ENCODE results near the gene C10orf67. TPM values are rescaled to one million over a fixed set of nuclear protein-coding genes. Genes with fewer than 3 reads are reported as not detected.

Gene C10orf67
- total RNA-seq, 1 donor from 2014 or later, result not detected

DNA sequence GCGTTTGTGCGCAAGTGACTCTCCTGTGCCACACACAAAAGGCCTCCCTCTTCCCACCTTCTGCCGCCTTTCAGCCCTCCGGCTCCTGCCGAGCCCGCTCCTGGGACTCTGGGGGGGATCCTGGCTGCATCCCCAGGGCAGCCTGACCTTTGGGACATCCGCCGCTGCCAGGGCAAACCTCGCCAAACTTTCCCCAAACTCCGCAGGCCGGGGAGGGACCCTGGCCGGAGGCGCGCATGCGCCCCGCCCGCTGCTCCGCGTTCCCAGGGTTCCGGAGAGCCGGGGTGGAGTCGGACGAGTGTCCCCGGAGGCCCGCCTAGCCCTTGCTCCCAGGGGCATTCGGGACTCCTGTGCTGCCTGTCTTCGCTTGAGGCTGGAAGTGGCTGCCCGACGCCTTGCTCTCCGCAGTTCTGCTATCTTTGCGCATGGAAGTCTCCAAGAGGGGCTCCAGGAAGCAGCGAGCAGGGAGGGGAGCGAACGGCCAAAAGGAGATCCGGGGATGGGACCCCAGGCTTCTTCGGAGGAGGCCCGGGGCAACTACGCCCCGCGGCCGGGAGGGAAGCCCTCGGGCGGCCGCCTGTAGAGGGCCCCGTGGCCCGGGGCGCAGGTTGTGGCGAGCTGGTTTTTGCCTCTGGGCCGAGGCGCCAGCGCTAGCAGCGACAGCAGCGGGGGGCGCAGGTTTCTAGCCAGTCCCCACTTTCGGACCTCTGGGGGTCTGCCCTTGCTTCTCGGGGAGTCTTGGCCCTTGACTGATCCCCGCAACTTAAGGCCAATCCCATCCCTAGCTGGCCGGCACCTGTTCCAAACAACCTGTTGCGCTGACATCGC, 145.4 kb downstream of the C10orf67 start:
- no peak overlapping the region for H3K4me3 Mint-ChIP-seq (ENCODE audit: unreplicated experiment)
- no peak for DNase-seq (ENCODE audit: extremely low spot score, unreplicated experiment)
- H3K36me3 Mint-ChIP-seq (ENCODE audit: unreplicated experiment), result no peaks in the 10 kb centered on the region
- TF ChIP-seq, protein P1, sequence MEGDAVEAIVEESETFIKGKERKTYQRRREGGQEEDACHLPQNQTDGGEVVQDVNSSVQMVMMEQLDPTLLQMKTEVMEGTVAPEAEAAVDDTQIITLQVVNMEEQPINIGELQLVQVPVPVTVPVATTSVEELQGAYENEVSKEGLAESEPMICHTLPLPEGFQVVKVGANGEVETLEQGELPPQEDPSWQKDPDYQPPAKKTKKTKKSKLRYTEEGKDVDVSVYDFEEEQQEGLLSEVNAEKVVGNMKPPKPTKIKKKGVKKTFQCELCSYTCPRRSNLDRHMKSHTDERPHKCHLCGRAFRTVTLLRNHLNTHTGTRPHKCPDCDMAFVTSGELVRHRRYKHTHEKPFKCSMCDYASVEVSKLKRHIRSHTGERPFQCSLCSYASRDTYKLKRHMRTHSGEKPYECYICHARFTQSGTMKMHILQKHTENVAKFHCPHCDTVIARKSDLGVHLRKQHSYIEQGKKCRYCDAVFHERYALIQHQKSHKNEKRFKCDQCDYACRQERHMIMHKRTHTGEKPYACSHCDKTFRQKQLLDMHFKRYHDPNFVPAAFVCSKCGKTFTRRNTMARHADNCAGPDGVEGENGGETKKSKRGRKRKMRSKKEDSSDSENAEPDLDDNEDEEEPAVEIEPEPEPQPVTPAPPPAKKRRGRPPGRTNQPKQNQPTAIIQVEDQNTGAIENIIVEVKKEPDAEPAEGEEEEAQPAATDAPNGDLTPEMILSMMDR (IDR thresholded peaks at IDR 0.05), result no peak
- H3K9me3 Mint-ChIP-seq (ENCODE audit: unreplicated experiment), result no peaks in the 10 kb centered on the region
- no peaks in the 10 kb centered on the region for H3K4me1 Mint-ChIP-seq (ENCODE audit: unreplicated experiment)
- H3K27me3 Mint-ChIP-seq (ENCODE audit: unreplicated experiment), result peaks cover 54% of the 10 kb centered on the region
- H3K27ac Mint-ChIP-seq (ENCODE audit: unreplicated experiment), result no peak overlapping the region

DNA sequence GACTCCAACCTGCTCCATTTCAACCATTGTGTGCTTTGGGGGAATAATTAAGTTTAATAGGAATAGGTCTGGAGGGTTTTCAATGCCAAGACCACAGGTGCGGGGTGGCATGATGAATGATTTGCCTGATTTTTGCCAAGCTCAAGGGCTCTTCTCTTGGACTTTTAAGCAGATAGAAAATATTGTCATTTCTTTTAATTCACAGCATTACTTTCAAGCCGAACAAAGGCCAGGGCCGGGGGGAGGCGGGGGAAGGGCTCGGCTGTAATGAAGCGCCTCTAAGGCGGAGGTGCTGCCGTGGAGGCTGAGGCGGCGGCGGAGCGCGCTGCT, 146.0 kb downstream of the C10orf67 start:
- peaks cover 2% of the 10 kb centered on the region for H3K4me1 Mint-ChIP-seq (ENCODE audit: unreplicated experiment)
- no peak overlapping the region for H3K27ac Mint-ChIP-seq (ENCODE audit: unreplicated experiment)
- H3K4me3 Mint-ChIP-seq (ENCODE audit: unreplicated experiment), result no peak overlapping the region
- DNase-seq (ENCODE audit: extremely low spot score, unreplicated experiment), result no peak
- TF ChIP-seq, protein P1 (IDR thresholded peaks at IDR 0.05), result no peak
- no peaks in the 10 kb centered on the region for H3K9me3 Mint-ChIP-seq (ENCODE audit: unreplicated experiment)
- H3K36me3 Mint-ChIP-seq (ENCODE audit: unreplicated experiment), result no peaks in the 10 kb centered on the region
- H3K27me3 Mint-ChIP-seq (ENCODE audit: unreplicated experiment), result peaks cover 56% of the 10 kb centered on the region

DNA sequence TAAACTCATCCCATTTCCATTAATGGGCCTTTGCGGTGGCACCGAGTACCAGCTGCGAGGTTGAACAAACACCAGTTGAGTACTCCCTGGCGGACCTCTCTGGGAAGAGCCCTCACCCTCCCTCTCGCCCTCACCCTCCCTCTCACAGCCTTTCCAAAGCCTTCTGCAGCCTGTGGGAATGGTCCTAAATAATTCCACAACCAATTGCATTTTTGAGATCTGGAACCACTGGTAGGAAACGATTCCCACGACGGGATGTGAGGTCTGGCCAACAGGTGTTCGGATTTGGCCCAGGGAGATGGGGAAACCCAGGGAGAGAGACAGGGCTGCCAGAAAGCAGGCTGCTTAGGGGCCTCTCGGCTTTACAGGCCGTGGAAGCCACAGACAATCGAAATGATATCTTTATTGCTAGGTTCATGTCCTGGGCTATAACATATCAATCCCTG, 147.2 kb downstream of the C10orf67 start:
- Mint-ChIP-seq H3K4me1 (ENCODE audit: unreplicated experiment) (peaks cover 2% of the 10 kb centered on the region), H3K9me3 (ENCODE audit: unreplicated experiment) (no peaks in the 10 kb centered on the region), H3K27ac (ENCODE audit: unreplicated experiment) (no peak overlapping the region), H3K4me3 (ENCODE audit: unreplicated experiment) (no peak overlapping the region), H3K27me3 (ENCODE audit: unreplicated experiment) (peaks cover 60% of the 10 kb centered on the region), H3K36me3 (ENCODE audit: unreplicated experiment) (no peaks in the 10 kb centered on the region)
- TF ChIP-seq, protein P1 (IDR thresholded peaks at IDR 0.05), result no peak
- DNase-seq (ENCODE audit: extremely low spot score, unreplicated experiment), result no peak

DNA sequence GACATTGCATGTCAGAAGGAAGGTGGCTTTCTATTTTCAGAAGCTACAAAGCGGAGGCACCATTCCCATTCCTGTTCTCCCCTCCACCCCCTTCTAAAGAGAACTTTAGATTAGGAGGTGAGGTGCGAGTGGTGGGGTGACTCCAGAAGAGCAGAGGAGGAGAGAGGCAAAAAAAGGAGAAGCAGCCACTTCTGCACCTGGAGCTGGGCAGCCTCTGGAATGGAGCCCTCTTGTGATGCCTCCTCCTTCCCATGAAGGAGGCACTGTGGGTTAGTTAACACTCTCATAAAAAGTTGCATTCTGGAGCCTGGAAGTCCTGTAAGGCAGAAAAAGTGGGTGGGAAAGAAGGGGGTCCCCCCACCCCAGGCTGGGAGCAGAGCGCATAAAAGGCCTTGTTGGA, 147.7 kb downstream of the C10orf67 start:
- TF ChIP-seq, protein P1 (IDR thresholded peaks at IDR 0.05), result no peak
- Mint-ChIP-seq H3K27me3 (ENCODE audit: unreplicated experiment) (peaks cover 62% of the 10 kb centered on the region), H3K36me3 (ENCODE audit: unreplicated experiment) (no peaks in the 10 kb centered on the region), H3K27ac (ENCODE audit: unreplicated experiment) (no peak overlapping the region), H3K4me3 (ENCODE audit: unreplicated experiment) (no peak overlapping the region), H3K9me3 (ENCODE audit: unreplicated experiment) (no peaks in the 10 kb centered on the region), H3K4me1 (ENCODE audit: unreplicated experiment) (peaks cover 2% of the 10 kb centered on the region)
- DNase-seq (ENCODE audit: extremely low spot score, unreplicated experiment), result no peak

DNA sequence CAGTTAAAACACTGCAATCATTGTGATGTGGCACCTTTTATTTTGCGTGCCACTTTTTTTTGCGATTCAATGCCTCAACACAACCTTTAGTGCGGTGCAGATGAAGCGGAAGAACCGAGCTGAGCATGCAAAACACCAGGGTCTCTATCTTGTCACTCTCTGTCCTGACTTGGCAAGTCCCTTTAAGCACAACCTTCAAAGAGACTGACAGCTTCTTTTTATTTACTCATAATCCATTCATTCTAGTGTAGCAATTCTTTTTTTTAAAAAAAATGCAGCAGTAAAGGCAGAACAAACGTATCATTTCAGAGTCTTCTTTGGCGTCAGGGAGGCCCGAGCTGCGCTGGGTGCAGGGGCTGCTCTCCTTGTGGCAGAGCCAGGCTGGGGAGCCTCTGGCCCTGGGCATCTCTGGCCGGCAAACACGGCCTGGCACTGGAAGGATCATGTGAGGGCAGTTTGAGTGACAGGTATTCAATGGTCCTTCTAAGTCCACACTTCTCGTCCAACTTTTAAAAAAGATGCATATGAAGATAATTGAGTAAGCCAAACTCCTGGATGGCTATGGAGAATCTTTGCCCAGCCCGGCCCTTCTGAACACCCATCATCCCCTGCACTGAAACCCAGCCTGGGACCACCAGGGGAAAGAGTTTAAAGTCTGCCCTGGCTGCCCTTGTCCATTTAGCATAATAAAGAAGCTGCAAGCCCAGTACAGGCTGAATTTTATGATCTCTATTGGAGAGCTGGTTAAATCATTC, 148.6 kb downstream of the C10orf67 start:
- Mint-ChIP-seq H3K27me3 (ENCODE audit: unreplicated experiment) (peaks cover 64% of the 10 kb centered on the region), H3K4me1 (ENCODE audit: unreplicated experiment) (peaks cover 4% of the 10 kb centered on the region), H3K9me3 (ENCODE audit: unreplicated experiment) (no peaks in the 10 kb centered on the region), H3K27ac (ENCODE audit: unreplicated experiment) (no peak overlapping the region), H3K36me3 (ENCODE audit: unreplicated experiment) (no peaks in the 10 kb centered on the region), H3K4me3 (ENCODE audit: unreplicated experiment) (no peak overlapping the region)
- TF ChIP-seq, protein P1 (IDR thresholded peaks at IDR 0.05), result no peak
- no peak for DNase-seq (ENCODE audit: extremely low spot score, unreplicated experiment)
